Omental fat pad (tissue), 4 donors: ENCODE measurements around the gene DIPK1C. TPM values are rescaled to one million over a fixed set of nuclear protein-coding genes. Genes with fewer than 3 reads are reported as not detected.

Experiments used
- ATAC-seq: fragments of 150-250 bp; one replicate; pipeline ENCODE4 v1.9.1; 2016; ENCODE audit warnings: mild to moderate bottlenecking, moderate library complexity; ENCODE audit not compliant: low FRiP score
- DNase-seq: peaks from one replicate; pipeline ENCODE4 v3.0.0-alpha.2; 2019; ENCODE audit warnings: low spot score
- total RNA-seq, 4 donors: library from RNA; depleted of rRNA; stranded (reverse); fragments of >200 nt; gene quantifications; one replicate each; pipeline ENCODE4 v1.1.0, GENCODE V29; 2016
- TF ChIP-seq, protein P1 (sequence below), 3 donors: fragments of 450-650 bp; IDR thresholded peaks; one replicate each; pipeline ENCODE4 v1.5.1; 2016 to 2017; ENCODE audit warnings: antibody characterized with exemption in 3 of 3, mild to moderate bottlenecking in 3 of 3, moderate library complexity in 2 of 3

The DIPK1C gene
- total RNA-seq, 4 donors from 2014 or later = 0.28 TPM; not detected in 3

GRCh38 chr18:74453642-74454198, 3.4 kb downstream of the DIPK1C start:
- TF ChIP-seq, protein P1, sequence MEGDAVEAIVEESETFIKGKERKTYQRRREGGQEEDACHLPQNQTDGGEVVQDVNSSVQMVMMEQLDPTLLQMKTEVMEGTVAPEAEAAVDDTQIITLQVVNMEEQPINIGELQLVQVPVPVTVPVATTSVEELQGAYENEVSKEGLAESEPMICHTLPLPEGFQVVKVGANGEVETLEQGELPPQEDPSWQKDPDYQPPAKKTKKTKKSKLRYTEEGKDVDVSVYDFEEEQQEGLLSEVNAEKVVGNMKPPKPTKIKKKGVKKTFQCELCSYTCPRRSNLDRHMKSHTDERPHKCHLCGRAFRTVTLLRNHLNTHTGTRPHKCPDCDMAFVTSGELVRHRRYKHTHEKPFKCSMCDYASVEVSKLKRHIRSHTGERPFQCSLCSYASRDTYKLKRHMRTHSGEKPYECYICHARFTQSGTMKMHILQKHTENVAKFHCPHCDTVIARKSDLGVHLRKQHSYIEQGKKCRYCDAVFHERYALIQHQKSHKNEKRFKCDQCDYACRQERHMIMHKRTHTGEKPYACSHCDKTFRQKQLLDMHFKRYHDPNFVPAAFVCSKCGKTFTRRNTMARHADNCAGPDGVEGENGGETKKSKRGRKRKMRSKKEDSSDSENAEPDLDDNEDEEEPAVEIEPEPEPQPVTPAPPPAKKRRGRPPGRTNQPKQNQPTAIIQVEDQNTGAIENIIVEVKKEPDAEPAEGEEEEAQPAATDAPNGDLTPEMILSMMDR (IDR thresholded peaks at IDR 0.05) = no peak
- DNase-seq (no peak), ATAC-seq (no peak)

- TF ChIP-seq, protein P1 (IDR thresholded peaks at IDR 0.05) = no peak
- DNase-seq (no peak), ATAC-seq (no peak)
These were observed 4.0 kb downstream of the DIPK1C start for GRCh38 chr18:74453016-74453566.

- no peak for DNase-seq
- ATAC-seq = no peak
- TF ChIP-seq, protein P1 (IDR thresholded peaks at IDR 0.05) = no peak
These were observed 6.0 kb downstream of the DIPK1C start for GRCh38 chr18:74451148-74451547.

GRCh38 chr18:74450626-74451025, 6.5 kb downstream of the DIPK1C start:
- no peak for ATAC-seq
- no peak for DNase-seq
- TF ChIP-seq, protein P1 (IDR thresholded peaks at IDR 0.05) = no peak

GRCh38 chr18:74447404-74448152, 9.5 kb downstream of the DIPK1C start:
- ATAC-seq (no peak), DNase-seq (no peak)
- TF ChIP-seq, protein P1 (IDR thresholded peaks at IDR 0.05) = no peak

DNA sequence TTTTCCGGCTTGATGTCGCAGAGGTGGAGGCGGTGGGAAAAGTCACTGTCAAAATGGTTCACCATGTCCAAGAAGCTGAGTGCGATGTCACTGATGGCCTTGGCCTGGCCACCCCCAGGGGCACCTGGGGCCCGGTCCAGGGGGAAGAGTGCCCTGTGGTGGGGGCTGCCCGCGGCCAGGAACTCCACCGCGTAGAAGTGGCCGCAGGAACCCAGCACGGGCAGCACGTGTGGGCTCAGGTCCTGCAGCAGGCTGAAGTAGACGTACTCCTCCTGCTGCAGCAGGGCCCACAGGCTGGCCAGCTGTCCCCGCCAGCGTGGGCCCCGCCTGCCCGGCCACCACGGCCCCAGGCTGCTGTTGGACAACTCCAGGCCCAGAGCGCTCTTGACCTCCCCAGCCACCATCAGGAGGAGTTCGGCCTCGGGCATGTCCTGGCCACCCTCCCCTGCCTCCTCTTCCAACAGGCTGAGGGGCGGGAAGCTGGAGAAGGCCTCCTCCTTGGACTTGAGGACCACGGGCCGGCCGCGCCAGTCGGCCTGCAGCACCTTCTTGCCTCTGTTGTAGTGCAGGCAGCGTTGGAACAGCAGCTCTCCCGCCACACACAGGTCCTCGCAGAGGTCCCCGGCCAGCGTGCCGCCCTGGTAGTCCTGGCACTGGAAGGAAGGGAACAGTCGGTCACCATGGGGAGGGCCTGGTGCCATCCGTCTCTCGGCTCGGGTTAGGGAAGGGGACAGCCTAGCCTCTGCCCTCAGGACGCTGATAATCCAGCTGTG, 10.3 kb downstream of the DIPK1C start:
- no peak for DNase-seq
- TF ChIP-seq, protein P1 (IDR thresholded peaks at IDR 0.05) = no peak
- no peak for ATAC-seq
